Hippocampal formation (tissue), 2 donors: ENCODE data around the gene SUPT3H.
"Not testable (repeated sequence)": the region's sequence is repeated elsewhere in the genome, so short reads cannot be mapped to it uniquely, and the experiment has no call there.

Experiments used
- DNase-seq, 2 donors: peaks; one replicate each; lab custom pipeline; 2025; lab: John Stamatoyannopoulos, UW

Gene SUPT3H

GRCh38 chr6:45062659-45063058 is 315.1 kb downstream of the SUPT3H start:
- not testable (repeated sequence) for DNase-seq

- DNase-seq, result no peak
These were observed 320.0 kb downstream of the SUPT3H start for GRCh38 chr6:45057711-45058110.

DNA sequence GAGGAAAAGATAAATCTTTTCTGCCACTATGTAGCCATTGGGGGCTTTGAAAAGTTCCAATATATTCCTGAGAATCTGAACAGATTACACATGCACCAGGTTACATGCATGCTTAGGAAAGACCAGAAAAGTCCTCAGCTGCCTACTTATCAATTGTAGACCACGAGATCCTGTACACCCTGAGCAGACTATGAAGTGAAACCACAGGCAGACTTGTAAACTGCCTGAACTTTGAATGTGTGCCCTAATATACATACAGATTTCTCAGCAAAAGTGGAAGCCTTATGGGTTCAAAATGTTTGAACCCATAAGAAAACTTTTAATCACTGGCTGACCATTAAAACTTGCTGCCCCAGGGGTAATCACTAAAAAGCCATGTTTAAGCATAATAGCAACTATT is 323.1 kb downstream of the SUPT3H start:
- no peak for DNase-seq

DNA sequence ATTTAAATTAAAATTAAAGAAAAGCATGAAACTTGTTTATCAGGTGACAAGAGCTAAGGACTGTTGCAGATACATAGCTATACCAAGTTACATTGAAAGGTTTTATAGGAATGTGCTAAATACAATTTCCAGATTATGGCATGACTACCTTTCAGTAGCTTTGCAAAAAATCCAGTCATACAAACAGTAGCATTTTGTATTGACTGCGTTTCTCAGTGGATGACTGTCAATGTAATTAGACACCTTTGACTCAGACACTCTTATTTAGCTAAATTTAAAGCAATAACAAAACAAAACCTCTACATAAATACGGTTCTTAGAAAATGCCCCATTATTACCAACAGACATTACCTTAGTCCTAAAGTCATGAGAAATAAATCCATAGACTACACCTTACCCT is 325.4 kb downstream of the SUPT3H start:
- DNase-seq, result no peak

GRCh38 chr6:45049188-45049843 is 328.4 kb downstream of the SUPT3H start:
- DNase-seq, result no peak

GRCh38 chr6:45047573-45047972 is 330.2 kb downstream of the SUPT3H start:
- no peak for DNase-seq

DNA sequence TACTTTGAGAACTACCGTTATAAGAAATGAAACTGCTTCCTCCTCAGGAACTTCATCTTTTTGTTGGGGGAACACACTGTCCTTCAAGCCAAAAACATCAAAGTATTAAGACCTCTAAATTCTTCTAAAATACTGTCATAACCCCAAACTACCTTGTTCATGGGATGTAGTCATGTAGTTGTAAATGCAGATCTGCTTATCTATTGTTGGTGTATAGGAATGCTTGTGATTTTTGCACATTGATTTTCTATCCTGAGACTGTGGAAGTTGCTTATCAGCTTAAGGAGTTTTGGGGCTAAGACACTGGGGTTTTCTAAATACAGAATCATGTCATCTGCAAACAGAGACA is 332.5 kb downstream of the SUPT3H start:
- no peak for DNase-seq

DNA sequence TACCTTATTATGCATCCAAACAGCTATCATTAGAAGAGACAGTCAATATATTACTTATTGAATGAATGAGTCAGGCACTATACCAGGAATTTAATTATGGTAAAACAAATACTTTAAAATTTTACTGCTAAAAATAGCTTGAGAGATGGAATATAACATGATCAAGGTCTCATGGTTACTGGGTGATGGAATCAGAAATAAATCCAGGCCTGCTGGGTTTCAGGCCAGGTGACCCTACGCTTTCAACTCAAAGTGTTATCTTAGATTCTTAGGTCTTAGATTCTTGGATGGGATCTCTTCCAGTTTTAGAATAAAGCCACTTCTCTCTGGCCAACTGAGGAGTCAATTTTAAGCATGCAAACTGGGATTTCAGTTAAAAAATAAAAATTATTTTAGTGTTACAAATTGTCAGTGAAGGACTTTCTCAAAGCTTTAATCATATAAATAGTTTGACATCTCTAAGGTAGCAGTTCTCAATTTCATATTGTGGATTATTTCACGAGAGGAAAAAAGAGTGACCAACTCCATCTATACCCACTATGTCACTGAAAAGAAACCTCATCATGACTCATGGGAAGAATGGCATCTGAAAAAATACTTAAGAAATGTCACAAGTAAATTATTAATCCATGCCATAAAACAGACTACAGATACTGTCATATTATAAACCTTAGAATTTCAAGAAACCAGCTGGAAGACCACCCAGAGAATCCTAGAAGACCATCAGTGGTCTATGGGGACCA is 333.1 kb downstream of the SUPT3H start:
- no peak for DNase-seq

- no peak for DNase-seq
These were observed 333.6 kb downstream of the SUPT3H start for GRCh38 chr6:45044086-45044485.

DNA sequence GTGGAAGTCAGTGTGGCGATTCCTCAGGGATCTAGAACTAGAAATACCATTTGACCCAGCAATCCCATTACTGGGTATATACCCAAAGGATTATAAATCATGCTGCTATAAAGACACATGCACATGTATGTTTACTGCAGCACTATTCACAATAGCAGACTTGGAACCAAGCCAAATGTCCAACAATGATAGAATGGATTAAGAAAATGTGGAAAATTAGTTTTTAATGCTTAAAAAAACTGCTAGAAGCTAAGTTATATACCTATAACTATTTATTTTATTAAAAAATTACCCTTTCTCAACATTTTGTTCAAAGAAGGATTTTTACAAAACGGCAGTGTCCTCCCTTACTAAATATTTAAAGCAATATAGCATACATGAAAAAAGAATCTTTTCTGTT is 335.1 kb downstream of the SUPT3H start:
- DNase-seq, result not testable (repeated sequence)

DNA sequence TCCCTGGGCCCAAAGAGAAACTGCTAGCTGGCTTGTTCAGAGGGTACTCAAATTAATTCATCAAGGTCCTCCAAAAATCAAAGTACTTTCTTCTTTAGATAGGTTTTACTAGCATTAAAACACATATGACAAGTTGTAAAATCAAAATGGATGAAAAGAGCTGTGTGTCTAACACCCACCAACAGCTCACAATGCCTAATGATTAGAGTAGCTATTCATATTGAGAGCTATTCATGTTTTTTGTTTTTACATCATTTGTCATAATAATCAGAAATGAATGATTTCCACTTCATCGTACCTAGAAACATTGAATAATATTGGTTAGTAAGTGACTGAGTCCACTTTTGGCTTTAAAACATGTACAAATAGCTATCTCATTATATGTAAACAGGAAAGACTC is 339.5 kb downstream of the SUPT3H start:
- DNase-seq, result no peak

GRCh38 chr6:45036103-45036502 is 341.6 kb downstream of the SUPT3H start:
- no peak for DNase-seq

DNA sequence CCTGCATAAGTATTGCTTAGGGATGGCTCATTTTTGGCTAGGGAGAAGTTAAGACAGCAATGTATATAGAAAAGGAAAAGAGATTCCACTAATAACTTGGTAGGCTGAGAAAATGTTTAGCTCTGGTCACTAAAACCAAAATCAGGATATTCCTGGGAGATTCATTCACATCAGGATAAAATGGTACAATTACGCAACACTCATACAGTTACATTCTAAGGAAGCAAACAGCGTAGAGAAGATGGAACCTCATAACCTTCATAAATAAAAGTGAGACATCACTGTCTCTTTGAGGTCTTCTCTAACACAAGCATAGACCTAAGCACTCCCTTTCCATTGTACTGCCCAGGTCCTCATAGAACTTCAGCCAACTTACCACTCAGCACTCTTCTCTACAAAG is 345.3 kb downstream of the SUPT3H start:
- no peak for DNase-seq

DNA sequence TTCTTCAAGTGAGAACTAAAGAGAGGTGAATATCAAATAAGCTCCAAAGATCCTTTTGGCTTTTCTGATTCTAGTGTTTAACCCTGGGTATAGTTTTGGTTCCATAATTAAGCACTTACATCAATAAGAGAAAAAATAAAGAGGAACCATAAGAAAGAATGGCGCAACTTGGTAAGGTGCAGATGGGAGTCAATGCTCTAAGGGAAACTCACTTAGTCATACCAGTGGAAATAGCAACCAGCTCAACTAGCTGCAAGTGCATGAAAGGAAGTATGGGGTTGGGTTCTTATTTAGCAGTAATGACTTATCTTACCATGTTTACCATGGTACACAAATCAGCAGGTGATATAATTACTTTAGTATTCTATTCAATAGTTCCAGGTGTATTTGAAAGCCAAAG is 346.1 kb downstream of the SUPT3H start:
- DNase-seq, result no peak

DNA sequence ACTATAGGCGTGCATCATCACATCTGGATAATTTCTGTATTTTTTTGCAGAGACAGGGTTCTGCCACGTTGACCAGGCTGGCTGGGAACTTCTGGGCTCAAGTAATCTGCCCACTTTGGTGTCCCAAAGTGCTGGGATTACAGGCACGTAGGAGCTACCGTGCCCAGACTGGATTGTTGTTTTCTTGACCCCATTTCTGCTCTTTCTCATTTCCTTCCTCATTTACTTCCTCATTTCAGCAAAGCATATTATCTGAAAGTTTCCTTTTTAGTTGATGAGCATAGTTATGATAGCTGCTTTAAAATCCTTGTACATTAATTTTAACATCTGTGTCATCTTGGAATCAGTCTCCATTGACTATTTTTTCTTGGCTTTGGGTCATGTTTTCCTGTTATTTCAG is 350.6 kb downstream of the SUPT3H start:
- no peak for DNase-seq

DNA sequence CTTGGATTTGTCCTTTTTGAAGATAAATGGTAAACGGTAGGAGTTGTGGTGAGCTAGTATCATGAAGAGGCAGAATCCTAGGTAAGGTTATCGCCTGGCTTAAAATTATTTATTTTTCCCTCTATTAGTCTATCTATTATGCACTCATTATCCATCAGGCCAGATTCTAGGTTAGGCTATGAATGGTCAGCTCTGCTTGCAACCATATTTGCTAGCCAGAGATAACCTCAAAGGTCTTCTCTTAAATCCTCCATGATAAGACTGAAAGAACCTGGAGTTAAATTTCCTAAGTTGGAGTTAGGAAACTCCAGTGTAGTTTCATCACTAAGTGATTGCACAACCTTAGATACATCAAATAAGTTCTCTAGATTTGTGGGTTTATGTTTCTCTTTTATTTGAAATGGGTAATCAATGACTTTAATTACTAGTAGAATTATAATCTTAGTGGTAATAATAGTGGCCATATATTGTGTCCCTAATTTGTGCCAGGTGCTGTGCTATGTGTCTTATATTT is 351.7 kb downstream of the SUPT3H start:
- no peak for DNase-seq

- DNase-seq, result no peak
These were observed 353.1 kb downstream of the SUPT3H start for GRCh38 chr6:45024610-45025009.

DNA sequence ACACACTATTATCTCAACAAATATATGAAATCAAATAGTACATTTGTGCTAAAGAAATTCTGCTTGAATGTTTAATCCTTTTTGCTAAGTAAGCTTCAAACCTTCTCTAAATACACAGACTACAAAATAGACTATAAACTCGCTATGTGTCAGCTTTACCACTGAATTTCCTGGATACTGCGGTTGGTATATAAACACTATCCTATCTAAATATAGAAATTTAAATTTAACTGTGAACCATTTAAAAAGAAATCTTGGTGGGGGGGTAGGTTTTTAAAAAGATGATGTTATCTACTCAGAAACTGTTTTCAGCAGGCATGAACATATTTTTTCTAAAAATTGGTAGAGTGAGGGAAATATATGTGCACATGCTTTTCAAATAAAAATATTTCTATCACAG is 356.1 kb downstream of the SUPT3H start:
- DNase-seq, result no peak

GRCh38 chr6:45012687-45013086 is 365.0 kb downstream of the SUPT3H start:
- DNase-seq, result no peak

DNA sequence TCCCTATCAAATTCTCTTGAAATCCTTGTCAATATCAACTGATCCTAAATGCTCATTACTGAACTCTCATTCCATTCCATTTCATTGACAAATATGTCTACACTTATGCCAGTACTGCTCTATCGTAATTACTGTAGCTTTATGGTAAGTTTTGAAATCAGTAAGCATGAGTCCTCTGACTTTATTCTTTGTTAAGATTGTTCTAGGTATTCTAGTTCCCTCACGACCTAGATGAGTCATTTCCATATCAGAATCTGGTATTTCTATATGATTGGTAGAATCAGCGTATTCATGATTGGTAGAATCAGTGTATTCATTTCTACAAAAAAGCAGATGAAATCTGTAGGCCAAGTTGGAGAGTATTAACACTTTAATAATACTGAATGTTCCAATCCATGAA is 368.2 kb downstream of the SUPT3H start:
- DNase-seq, result no peak

- no peak for DNase-seq
These were observed 370.8 kb downstream of the SUPT3H start for GRCh38 chr6:45006893-45007292.

- no peak for DNase-seq
These were observed 373.8 kb downstream of the SUPT3H start for GRCh38 chr6:45003961-45004360.

DNA sequence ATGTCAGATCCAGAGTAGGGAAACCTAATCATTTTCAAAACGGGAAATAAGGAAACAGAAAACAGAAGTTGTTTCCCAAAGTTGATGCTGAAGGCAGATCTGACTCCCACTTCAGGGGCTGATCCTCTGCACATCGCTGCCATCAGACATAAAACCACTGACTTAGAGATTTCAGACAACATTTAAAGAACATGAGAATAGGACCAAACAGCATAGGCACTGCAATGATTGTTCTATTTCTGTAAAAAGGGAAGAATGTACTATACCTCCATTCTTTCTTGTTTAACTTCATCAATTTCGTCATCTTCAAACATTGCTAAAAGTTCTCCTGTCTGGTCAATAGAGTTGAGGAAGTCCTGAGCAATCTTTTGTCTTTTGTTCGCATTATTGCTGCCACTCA is 374.3 kb downstream of the SUPT3H start:
- peak in 1 of 2 donors; percentile 7 for DNase-seq
